Thymus (tissue), 11 donors: Measurements from ENCODE around the gene ENKD1. TPM values are rescaled to one million over a fixed set of nuclear protein-coding genes. Genes with fewer than 3 reads are reported as not detected.

Experiments
- DNase-seq, 9 donors: peaks; one replicate each; pipeline ENCODE4 v3.0.0-alpha.2; 2013; ENCODE audit warnings: low spot score in 9 of 9, low read depth in 6 of 9, missing footprints in 1 of 9
- H3K27ac ChIP-seq, 2 donors: one replicate each; pipeline ENCODE4 v1.5.1; 2013; ENCODE audit warnings: control low read depth in 1 of 2, low read depth in 1 of 2, low read length in 1 of 2, mild to moderate bottlenecking in 1 of 2, moderate library complexity in 1 of 2
- H3K27me3 ChIP-seq, 2 donors: one replicate each; pipeline ENCODE4 v1.5.1; 2013; ENCODE audit warnings: low read length in 1 of 2; ENCODE audit not compliant: control insufficient read depth in 2 of 2, insufficient read depth in 1 of 2
- H3K36me3 ChIP-seq, 2 donors: one replicate each; pipeline ENCODE4 v1.5.1; 2013; ENCODE audit warnings: low read length in 1 of 2, mild to moderate bottlenecking in 1 of 2, moderate library complexity in 1 of 2; ENCODE audit not compliant: control insufficient read depth in 2 of 2, insufficient read depth in 2 of 2
- H3K4me1 ChIP-seq, 2 donors: one replicate each; pipeline ENCODE4 v1.5.1; 2013; ENCODE audit warnings: low read length in 2 of 2; ENCODE audit not compliant: control insufficient read depth in 2 of 2, insufficient read depth in 2 of 2
- H3K4me3 ChIP-seq, 2 donors: one replicate each; pipeline ENCODE4 v1.5.1; 2013; ENCODE audit warnings: low read length in 2 of 2, control low read depth in 1 of 2, mild to moderate bottlenecking in 1 of 2
- H3K9me3 ChIP-seq, 2 donors: one replicate each; pipeline ENCODE4 v1.5.1; 2013; ENCODE audit warnings: low read length in 1 of 2, mild to moderate bottlenecking in 1 of 2; ENCODE audit not compliant: control insufficient read depth in 2 of 2, insufficient read depth in 1 of 2
- WGBS: extraction: QIAGEN DNeasy Blood & Tissue Kit; methylation state at CpG from one replicate; pipeline ENCODE4 v1.1.7; 2013; 5-methylcytosine and 5-hydroxymethylcytosine counted together
- polyA plus RNA-seq: library from polyadenylated mRNA; stranded (reverse); fragments of 200-250 nt; gene quantifications from one replicate; pipeline ENCODE4 v1.2.3, GENCODE V29; 2013
- total RNA-seq: library from RNA; stranded (reverse); fragments of 120-200 nt; gene quantifications from one replicate; pipeline ENCODE4 v1.2.4, GENCODE V29; 2013
- donor health status: healthy.

Gene ENKD1
- total and polyA plus RNA-seq, 2 donors: 12.0 to 31.3 TPM

DNA sequence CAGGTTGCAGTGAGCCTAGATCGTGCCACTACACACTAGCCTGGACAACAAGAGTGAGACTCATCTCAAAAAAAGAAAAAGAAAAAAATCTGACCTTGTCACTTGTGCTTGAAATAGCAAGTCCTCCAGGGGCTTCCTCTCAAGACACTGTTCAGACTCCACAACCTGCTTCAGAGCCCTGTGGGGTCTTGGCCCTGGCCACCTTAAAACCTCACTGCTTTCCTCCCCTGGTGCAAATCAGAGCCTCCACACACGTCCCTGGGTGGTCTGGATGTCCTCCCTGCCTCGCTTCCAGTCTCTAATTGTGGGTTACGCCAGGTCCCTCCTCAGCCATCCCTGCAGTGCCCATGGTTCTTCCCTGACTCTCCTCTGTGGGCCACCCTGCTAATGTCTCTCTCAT is 11.2 kb downstream of the ENKD1 start:
- H3K4me1 ChIP-seq: peaks cover 8 to 19% of the 10 kb centered on the region in 2 donors
- H3K36me3 ChIP-seq: peaks cover 67 to 81% of the 10 kb centered on the region in 2 donors
- no peak overlapping the region for H3K4me3 ChIP-seq
- 92% methylated on average over 4 of the region's 4 CpGs for WGBS
- no peaks in the 10 kb centered on the region for H3K9me3 ChIP-seq
- DNase-seq: no peak
- no peak overlapping the region for H3K27ac ChIP-seq
- H3K27me3 ChIP-seq: peaks cover 0 to 12% of the 10 kb centered on the region in 2 donors

DNA sequence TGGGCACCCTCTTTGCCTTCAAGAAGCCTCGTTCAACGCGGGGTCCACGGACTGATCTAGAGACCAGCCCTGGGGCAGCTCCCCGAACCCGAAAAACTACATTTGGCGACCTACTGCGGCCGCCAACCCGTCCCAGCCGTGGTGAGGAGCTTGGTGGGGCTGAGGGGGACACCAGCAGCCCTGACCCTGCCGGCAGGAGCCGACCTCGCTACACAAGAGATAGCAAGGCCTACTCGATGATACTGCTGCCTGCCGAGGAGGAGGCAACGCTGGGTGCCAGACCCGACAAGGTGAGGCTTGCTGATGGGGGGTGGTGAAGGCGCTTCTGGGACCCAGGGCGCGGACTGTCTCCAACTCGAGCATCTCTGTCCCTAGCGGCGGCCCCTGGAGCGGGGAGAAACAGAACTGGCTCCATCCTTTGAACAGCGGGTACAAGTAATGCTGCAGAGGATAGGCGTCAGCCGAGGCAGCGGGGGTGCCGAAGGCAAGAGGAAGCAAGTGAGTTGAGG is 12.1 kb downstream of the ENKD1 start:
- Histone ChIP-seq H3K4me1 (peaks cover 7 to 15% of the 10 kb centered on the region in 2 donors), H3K9me3 (no peaks in the 10 kb centered on the region), H3K27me3 (peaks cover 0 to 18% of the 10 kb centered on the region in 2 donors), H3K27ac (no peak overlapping the region), H3K36me3 (peaks cover 76 to 90% of the 10 kb centered on the region in 2 donors), H3K4me3 (no peak overlapping the region)
- no peak for DNase-seq
- 96% methylated on average over 30 of the region's 30 CpGs for WGBS

- Histone ChIP-seq H3K4me3 (no peak overlapping the region), H3K36me3 (peaks cover 82 to 96% of the 10 kb centered on the region in 2 donors), H3K27me3 (peaks cover 0 to 23% of the 10 kb centered on the region in 2 donors), H3K9me3 (no peaks in the 10 kb centered on the region), H3K4me1 (peaks cover 2 to 9% of the 10 kb centered on the region in 2 donors), H3K27ac (no peak overlapping the region)
- DNase-seq: no peak
- WGBS: 91% methylated on average over 25 of the region's 25 CpGs
Observed at GRCh38 chr16:67653789-67654402, 12.7 kb downstream of the ENKD1 start.

DNA sequence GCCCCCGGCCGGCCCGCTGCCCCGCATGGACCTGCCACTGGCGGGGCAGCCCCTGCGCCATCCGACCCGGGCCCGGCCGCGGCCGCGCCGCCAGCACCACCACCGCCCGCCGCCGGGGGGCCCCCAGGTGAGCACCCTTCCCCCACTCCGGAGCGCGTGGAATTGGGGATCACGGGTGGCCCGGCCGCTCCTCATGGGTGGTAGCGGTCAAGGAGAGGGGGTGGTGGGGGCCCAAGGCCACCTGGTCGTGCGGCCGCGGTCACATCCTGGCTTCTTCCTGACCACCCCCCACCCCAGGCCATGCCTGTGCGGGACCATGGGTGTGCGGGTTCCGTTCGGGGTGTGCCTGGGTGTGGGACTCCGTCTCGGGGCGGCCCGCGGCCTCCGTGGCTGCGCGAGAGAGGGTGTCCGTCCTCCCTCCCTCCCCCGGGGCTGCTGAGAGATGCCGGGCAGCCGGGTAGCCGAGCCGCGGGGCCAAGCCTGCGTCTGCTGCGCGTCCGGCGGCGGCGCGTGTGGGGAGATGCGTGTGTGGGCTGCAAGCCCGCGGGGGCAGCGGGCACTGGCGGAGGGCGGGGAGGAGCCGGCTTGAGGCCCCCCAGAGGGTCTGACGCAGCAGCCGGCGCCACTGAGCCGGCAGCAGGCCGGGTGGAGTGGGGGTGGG is 13.3 kb downstream of the ENKD1 start:
- no peak for DNase-seq
- no peak overlapping the region for H3K27ac ChIP-seq
- WGBS: 96% methylated on average over 68 of the region's 68 CpGs
- peaks cover 0 to 28% of the 10 kb centered on the region in 2 donors for H3K27me3 ChIP-seq
- peaks cover 0 to 6% of the 10 kb centered on the region in 2 donors for H3K4me1 ChIP-seq
- no peaks in the 10 kb centered on the region for H3K9me3 ChIP-seq
- peaks cover 83 to 99% of the 10 kb centered on the region in 2 donors for H3K36me3 ChIP-seq
- H3K4me3 ChIP-seq: no peak overlapping the region

GRCh38 chr16:67652578-67653127 is 13.9 kb downstream of the ENKD1 start:
- no peak overlapping the region for H3K27ac ChIP-seq
- peaks cover 0 to 28% of the 10 kb centered on the region in 2 donors for H3K27me3 ChIP-seq
- H3K4me1 ChIP-seq: peaks cover 0 to 6% of the 10 kb centered on the region in 2 donors
- no peaks in the 10 kb centered on the region for H3K9me3 ChIP-seq
- peaks cover 80 to 99% of the 10 kb centered on the region in 2 donors for H3K36me3 ChIP-seq
- peak in 1 of 9 donors; percentile 27 for DNase-seq
- no peak overlapping the region for H3K4me3 ChIP-seq
- 91% methylated on average over 59 of the region's 59 CpGs for WGBS

- WGBS: 96% methylated on average over 4 of the region's 4 CpGs
- no peak for DNase-seq
- Histone ChIP-seq H3K27ac (no peak overlapping the region), H3K4me1 (peaks cover 0 to 6% of the 10 kb centered on the region in 2 donors), H3K27me3 (peaks cover 0 to 32% of the 10 kb centered on the region in 2 donors), H3K36me3 (peaks cover 79 to 99% of the 10 kb centered on the region in 2 donors), H3K4me3 (no peak overlapping the region), H3K9me3 (no peaks in the 10 kb centered on the region)
Observed at GRCh38 chr16:67651847-67652246, 14.7 kb downstream of the ENKD1 start.

GRCh38 chr16:67651039-67651438 is 15.5 kb downstream of the ENKD1 start:
- WGBS: 95% methylated on average over 7 of the region's 7 CpGs
- no peaks in the 10 kb centered on the region for H3K9me3 ChIP-seq
- H3K4me1 ChIP-seq: peaks cover 0 to 13% of the 10 kb centered on the region in 2 donors
- peaks cover 79 to 95% of the 10 kb centered on the region in 2 donors for H3K36me3 ChIP-seq
- DNase-seq: no peak
- H3K4me3 ChIP-seq: no peak overlapping the region
- H3K27ac ChIP-seq: no peak overlapping the region
- H3K27me3 ChIP-seq: peaks cover 0 to 32% of the 10 kb centered on the region in 2 donors

DNA sequence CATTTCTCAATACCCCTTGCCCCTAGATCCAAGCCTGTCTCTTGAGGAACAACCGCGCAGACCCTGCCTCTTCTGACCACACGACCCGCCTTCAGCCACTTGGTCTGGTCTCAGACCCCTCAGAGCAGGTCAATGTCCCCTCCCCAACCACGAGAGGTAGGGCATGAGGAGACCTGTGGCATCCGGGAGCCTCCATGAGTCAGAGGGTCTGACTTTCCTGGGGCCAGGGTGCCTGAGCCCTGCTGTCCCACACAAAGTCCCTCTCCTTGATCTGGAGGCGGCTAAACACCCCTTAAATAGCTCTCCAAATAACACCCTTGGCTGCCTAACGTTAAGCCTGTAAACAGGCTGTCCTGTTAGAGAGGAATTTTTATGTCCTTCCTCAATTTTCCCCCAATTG is 16.5 kb downstream of the ENKD1 start:
- DNase-seq: no peak
- no peak overlapping the region for H3K4me3 ChIP-seq
- no peak overlapping the region for H3K27ac ChIP-seq
- H3K4me1 ChIP-seq: peaks cover 6 to 23% of the 10 kb centered on the region in 2 donors
- H3K27me3 ChIP-seq: peaks cover 0 to 36% of the 10 kb centered on the region in 2 donors
- peaks cover 70 to 85% of the 10 kb centered on the region in 2 donors for H3K36me3 ChIP-seq
- 95% methylated on average over 8 of the region's 8 CpGs for WGBS
- no peaks in the 10 kb centered on the region for H3K9me3 ChIP-seq

DNA sequence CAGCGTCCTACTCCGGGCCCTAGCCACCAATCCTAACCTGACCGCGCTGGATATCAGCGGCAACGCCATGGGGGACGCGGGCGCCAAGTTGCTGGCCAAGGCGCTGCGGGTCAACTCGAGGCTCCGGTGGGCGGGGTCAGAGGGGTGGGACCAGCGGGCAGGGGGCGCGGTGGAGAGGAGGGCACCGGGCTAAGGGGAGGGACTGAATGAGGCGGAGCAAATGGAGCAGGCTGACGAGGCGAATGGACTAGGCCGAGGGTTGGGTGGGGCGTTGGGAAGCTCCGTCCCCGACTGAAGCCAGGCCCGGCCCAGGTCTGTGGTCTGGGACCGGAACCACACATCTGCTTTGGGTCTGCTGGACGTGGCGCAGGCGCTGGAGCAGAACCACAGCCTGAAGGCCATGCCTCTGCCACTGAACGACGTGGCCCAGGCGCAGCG is 17.0 kb downstream of the ENKD1 start:
- Histone ChIP-seq H3K4me1 (peaks cover 6 to 25% of the 10 kb centered on the region in 2 donors), H3K4me3 (no peak overlapping the region), H3K27me3 (peaks cover 0 to 36% of the 10 kb centered on the region in 2 donors), H3K27ac (no peak overlapping the region), H3K36me3 (peaks cover 65 to 80% of the 10 kb centered on the region in 2 donors), H3K9me3 (no peaks in the 10 kb centered on the region)
- no peak for DNase-seq
- 95% methylated on average over 34 of the region's 34 CpGs for WGBS
